HG03571 (cell line): ENCODE results near the gene BICD2.

Experiments used
- ATAC-seq: cut with Tn5 transposase; IDR thresholded peaks from one replicate; pipeline ENCODE4 v1.9.1; 2021; ENCODE audit not compliant: unreplicated experiment

BICD2 gene

DNA sequence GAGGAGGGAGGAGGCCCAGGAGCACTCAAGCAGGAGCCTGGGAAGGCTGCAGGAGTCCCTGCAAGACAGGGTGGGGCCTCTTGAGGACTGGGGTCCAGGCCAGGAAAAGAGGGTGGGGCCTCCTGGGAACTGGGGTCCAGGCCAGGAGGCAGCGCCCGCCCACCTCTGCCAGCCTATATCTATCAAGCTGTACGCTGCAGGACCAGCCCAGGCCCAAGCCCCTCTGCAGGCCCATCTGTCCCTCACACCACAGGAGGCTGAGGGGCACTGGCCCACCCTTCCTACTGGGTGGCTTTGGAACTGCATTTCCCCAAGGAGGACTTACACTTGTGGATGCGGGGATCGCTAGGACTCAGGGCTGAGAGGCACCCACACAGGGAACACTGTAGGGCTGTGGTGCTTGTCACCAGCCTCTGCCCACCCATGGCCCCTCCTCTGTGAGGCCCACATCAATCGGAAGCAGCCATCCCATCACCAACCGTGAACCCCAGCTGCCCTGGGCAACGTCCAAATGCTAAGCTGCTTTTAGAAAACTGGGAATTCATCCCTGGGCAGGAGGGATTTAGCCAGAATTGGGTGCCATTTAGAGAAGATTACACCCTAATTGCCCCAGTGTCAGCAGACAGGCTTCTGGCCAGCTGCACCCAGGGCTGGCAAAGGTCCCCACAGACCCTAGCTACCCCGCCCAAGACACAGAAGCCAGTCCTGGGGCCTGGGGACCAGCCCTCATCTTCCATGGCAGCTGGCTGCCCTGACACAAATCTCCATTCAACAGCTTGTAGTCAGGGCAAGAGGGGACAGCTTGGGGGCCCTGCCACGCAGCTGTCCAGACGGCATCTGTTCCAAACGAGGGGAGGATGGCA, 15.3 kb downstream of the BICD2 start:
- no peak for ATAC-seq

DNA sequence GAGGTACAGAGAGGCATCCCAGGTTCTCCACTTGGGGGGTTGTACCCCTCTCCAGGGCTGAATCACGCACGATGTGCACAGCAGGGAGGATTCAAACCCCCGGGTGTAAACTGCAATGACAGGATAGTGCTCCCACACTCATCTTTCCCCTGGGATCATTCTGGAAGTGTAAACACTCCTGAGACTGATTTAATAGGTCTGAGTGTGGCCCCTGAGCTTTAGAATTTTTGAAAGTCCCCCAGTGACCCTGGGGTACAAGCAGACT, 16.5 kb downstream of the BICD2 start:
- ATAC-seq: no peak

DNA sequence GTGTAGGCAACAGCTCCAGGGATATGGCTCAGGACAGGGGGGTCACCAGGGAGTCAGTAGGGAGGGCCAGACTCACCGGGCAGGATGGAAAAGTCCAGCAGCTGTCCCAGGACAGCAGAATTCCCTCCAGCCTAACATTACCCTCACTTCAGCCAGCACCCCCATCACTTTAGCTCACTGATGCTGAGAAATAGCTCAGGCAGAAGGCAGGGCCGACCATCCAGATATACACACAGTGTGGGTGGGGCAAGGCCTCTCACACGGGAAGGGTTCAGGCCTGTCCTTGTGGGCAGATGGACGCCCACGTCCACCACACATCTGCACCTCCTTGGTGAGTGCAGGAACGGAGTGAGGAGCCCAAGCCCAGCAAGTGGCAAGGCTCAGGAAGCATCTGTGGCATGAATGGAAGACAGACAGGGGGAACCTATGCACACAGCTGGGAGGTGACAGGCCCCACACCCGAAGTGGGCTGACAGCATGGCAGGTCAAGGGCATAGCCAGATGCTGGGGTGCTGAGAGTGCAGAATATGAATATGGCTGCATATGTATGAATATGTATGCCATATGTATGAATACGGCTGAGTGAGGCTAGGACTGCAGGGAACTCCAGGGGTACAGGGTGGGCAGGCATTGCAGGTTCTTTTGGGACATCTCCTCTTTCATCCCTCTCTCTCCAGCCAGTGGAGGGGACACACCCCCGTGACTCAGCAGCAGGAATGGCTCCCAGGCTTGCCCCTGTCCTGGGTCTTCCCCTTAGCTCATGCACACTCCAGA, 17.0 kb downstream of the BICD2 start:
- ATAC-seq: no peak

DNA sequence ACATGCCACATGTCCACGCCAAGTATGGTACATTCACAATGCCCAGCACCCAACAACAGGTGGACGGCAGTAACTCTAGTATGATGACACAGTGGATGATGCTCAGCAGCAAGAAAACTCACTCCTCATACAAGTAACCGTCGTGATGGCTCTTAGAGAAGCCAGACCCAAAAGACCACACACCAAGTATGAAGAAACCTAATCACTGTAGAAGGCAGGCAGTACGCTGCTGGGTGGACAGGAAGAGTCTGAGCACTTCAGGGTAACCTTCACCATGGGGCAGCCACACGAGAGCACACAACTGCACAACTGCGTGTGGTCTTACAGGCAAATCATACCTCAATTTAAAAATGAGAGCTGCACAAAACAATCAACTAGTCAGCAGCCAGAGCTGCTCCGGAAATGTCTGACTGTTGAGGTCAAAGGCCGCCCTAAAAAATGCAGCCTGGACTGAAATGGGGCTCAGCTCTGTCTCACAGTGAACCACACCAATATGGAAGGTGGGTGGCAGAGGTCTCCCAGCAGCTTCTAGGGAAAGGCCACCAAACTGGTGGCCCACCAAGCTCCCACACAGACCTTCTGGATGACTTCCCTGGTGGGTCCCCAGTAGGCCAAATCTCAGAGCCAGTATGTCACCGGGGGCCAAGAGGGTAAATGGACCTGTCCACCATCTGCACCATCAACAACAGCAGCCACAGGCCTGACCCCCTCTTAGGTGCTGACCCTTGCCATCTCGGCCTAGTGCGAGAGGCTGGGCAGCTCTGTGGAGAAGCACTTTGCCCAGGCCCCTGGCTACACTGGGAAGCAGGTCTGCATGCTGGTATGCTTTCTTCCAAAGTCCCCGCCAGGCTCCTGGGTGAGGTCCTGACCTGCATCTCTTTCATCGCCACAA, 17.8 kb downstream of the BICD2 start:
- no peak for ATAC-seq

DNA sequence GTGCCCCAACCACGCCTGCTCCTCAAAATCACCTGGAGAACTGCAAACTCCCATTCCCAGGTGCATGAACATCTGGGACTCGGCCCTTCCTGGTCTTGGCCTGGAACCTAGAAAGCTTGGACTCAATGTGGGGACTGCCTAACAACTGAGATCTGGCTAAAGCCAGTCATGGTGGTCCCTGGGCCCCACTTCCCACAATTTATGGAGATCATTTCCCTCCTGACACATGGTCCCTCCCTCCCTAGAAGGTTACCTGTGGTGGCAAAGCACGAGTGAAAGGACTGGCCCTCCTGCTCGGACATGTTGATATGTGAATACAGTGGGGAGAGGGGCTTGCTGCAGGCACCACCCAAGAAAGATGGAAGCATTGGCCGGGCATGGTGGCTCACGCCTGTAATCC, 18.8 kb downstream of the BICD2 start:
- no peak for ATAC-seq

DNA sequence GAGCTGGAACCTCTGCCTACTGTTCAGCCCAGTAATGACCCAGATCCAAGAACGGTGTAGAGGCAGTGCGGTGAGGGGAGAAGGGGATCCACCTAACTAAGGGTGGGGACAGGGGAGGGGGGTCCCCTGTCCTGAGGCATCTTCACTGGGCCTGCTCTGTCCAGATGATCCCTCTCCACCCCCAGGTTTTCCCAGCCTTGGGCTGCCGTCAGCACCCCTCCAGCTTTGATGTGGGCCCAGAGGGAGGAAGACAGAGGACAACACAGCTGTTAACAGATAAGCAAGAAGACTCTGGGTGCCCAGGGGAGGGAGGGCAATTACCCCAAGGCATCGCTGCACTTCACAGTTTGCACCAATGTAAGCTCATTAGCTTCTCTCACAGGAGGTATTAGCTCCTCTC, 19.3 kb downstream of the BICD2 start:
- no peak for ATAC-seq

DNA sequence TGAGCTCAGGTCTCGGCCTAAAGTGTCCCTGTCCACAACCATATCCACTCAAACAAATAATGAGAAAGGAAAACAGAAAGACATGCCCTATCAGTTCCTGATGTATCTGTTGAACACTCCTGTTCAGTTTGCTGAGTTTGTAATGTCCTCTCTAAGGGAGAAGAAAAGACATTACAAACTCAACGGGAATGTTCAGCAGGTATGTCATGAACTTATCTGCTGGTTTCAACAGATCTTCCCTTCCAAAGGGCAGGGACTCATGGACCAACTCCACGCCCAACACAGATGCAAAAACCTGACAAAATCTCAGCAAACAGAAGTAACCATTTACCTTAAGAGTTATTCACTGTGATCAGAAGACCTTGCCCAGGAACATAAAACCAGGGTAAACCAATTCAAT, 23.7 kb downstream of the BICD2 start:
- no peak for ATAC-seq

DNA sequence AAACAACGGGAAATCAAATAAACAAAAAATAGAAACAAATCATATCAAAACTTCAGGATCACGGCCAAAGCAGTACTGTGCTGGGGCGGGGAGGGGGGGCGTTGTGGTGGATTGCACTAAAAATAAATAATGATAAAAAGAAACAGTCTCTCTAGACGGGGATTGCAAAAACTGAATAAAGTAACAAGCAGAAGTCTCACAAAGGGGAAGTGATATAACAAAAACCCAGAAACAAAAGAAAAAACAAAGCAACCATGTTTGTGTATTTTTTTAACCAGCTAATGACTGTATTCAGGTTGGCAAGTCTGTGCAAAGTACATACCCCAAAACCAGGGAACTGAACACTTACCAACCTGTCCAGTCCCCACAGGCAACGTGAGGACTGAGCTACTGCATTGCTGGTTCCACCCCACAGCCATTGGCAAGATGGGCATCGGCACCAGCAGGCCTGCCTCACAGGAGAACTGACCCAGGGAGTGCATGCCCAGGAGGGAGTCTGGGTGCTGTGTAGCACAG, 24.1 kb downstream of the BICD2 start:
- no peak for ATAC-seq

DNA sequence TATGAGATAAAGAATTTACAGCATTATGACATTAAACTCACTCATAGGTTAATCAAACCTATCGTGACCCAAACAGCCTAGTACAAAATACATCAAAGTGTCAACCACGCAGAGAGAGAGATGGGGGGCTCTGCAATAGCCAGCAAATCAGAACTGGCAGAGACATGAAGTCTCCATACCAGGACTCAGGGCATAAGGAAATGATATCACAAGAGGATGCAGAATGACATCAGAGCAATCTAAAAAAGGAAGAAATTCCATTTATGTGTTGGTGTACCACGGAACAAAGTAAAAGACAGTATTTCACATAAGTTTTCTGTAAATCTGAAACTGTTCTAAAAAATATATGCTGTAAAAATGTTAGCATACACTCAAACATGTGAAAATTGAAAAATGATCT, 24.6 kb downstream of the BICD2 start:
- ATAC-seq: no peak

DNA sequence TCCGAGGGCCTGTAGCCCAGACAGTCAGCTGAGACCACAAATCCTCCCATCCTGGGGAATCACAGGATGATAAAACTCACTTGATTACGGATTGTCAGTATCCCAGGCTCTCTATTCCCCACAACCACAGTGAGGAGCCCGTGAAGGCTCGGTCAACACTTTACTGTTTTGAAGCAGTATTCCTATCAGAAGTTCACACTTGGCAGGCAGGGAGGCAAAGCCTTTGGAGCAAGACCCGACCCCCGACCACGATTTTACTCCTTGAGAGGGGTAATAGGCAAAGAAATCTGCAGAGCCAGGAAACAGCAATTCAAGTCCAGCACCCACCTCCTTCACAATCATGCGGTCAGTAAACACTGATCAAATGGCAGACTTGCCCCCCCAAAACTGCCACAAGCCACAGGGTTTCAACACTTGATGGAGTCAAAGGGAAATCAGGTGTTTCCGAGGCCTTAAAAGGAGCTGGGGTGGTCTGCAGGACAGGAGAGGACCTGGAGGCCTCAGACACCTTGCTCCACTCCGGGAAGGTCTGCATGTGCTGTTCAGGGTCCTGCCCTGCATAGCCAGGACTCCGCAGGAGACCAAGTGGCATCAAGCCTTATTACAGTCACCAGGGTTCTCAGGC, 25.2 kb downstream of the BICD2 start:
- no peak for ATAC-seq

DNA sequence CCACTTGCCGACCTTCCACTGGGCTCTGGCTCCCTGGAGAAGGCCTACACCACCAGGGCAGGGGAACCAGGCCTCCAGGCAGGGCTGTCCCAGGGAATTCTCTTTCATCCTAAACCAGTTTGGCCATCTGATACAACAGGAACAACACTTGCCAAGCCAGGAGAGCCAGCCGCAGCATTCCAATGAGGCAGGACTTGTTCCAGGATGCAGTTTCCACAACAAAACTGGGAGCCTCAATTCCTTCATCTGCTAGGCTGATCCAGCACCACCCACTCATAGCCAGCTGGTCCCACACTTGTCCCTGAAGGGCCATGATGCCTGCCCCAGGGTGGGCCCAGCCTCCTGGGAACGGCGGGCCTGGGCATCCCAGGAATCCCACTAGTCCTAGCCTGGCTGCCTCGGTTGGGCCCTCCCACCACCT, 26.0 kb downstream of the BICD2 start:
- no peak for ATAC-seq

DNA sequence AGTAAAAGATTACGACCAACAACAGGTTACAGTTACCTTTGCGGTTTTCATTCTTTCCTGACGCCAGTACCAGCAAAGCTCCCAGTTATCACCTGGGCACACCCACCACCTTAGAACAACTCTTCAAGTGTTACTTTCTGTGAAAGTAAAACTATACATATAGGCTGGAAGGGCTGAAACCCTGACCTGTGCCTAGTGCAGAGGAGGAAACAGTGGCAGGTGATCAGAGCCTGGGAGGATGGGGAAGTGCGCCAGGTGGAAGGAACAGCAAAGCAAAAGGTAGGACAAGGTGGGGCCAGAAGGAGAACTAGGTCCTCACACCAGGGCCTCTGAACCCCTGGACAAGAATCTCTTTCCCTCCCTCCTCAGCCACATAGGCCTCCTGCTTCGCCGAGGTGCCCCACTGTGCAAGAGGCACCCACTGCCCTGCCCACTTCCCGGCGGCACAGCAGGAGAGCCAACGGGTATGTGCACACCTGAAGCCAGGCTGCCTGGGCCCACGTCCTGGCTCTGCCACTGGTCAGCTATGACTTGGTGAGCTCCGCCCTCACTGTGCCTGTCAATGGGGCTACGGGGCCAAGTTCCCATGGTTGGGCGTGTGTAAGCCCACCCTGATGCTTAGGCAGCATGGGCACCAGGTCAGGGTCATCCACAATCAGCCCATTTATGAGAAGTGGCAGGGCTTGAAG, 26.9 kb downstream of the BICD2 start:
- ATAC-seq: no peak

DNA sequence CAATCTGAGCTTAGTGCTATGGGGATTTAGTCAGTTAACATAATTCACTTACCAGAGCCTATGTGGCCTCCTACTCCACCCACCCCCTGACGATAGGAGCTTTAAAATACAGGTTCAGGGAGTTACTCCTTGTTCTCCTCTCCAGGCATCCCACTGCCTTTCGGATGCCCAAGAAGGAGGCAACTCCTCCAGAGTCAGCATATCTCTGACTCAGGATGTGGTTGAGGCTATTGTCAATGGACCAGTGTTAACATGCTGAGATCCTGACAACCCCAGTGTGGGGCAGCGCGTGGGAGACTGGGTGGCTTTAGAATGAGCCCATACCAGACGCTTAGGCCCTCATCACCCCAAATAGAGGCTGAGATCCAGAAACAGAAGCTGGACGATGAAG, 27.4 kb downstream of the BICD2 start:
- no peak for ATAC-seq

DNA sequence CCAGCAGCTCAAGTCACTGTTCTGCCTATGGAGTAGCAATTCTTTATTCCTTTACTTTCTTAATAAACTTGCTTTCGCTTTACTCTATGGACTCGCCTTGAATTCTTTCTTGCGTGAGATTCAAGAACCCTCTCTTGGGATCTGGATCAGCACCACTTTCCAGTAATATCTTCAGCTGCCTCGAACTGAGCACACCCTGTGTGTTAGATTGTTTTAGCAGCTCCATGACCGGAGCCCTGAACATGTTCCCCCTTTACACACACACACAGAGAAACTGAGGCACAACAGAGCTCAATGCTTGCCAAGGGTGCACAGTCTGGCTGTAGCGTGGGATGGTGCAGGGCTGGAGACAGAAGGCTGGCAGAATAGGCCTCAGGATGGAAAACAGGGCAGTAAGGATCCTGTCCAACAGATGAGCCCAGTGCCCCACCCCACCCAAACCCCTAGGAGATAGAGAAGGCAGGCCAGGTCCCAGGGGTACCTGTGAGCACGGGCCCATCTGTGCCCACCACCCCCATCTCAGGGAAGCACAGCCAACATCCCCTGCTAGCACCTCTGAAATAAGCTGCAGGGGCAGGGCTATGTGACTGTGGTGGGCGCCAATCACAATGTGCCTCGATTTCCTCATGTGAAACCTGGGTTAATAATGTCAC, 27.9 kb downstream of the BICD2 start:
- no peak for ATAC-seq

DNA sequence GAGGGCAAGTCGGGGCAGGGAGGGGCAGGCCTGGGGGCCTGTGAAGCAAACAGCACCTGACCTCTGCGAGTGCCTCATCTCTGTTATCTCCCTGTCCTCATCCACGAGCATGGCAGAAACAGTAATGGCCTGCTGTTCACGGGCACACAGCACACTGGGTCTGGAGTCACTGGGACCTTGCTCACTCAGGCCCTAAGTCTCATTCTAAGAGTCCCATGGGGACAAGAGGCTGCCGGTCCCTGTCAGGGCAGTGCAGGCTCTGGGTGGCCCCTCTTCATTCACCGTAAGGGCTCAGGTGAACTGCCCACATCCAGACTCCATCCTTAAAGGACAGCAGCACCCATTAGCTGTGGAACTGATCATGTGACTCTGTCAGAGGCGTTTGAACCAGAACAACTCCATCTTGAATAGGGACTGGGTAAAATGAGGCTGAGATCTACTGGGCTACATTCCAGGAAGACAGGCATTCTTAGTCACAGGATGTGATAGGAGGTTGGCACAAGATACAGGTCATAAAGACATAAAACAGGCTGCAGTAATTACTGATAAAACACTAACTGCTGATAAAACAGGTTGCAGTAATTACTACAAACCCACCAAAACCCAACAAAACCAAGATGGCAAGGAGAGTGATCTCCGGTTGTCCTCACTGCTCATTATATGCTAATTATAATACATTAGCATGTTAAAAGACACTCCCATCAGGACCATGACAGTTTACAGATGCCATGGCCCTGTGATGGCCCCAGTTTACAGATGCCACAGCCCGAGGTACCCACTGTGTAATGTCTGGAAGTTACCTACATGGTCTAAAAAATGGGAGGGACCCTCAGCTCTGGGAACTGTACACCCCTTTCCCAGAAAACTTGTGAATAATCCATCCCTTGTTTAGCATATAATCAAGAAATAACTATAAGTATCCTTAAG, 28.7 kb downstream of the BICD2 start:
- ATAC-seq: no peak

DNA sequence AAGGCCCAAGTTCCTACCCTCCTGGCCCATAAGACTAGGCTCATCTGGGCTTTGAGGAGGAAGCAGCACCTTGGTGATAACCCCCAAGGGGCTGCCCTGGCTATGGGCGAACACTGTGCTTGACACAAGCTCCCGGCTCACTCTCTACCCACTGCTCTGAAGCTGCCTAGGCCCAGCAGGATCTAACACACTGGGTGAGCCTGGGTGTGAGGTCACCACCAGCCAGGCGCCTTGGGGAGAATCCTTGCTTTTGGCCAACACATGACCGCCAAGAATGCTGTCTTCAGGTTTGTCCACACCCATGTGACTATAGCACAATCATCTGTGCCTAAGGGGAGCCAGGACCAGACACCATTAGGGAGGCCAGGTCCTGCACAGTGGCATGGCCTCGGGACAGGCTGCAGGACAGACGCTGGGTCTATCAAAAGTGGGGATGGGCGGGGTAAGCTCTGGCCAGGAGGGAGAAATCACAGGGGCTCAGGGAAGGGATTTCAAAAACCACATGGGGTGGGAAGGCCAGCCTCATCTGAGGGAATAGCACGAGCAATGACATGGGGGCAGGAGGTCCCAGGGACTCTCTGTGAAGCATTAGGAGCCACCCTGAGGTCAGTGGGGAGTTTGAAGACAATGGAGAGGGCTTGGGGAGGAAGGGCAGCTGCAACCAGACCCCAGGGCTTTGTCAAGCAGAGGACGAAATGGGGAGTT, 29.6 kb downstream of the BICD2 start:
- ATAC-seq: no peak

DNA sequence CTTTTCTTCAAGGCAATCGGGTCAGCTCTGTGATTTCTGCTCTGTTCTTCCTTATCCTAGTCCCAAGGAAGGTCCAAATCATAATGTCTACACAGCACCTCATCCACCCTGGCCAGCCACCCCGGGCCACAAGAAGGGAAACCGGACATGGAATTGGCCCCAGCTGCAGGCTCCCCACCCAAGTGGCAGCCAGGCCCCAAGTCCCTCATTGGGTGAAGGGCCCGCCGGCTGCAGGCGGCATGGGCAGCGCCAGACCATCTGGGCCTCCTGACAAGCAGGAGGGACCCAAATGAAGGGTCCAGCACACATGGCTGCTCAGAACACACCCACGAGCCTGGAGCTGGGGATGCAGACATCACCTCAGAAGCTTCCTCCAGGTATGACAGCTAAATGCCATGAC, 33.7 kb downstream of the BICD2 start:
- no peak for ATAC-seq

DNA sequence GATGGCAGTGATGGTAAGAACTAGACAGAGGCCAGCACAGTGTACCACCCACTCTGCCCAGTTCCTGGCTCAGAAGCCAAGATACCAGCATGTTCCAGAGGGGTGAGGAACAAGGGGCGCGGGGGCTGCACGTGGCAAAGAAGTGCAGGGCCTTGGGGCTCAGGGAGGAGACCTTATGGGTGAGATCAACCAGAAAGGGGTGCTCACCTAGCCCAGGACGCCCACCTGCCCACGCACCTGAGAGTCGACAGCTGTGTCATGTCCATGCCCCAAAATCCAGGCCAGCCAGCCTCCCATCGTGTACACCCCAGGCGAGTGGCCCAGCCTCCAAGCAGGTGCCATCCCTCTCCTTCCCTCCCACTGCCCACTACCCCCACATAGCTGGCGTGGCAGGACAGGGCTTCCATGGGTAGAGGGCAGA, 34.9 kb downstream of the BICD2 start:
- ATAC-seq: no peak
